Stimulated activated naive CD8-positive, alpha-beta T cell treated with anti-CD3 and anti-CD28 coated beads, Interleukin-15, Interleukin-2, amounts not matched to agents 100 ng/mL and 50 ng/mL, for 24 hours (primary cell): ENCODE data around the gene ATXN1.
A peak's percentile ranks its signal among the peaks of the same experiment; 100 is the strongest.

Source experiments
- H3K27ac Mint-ChIP-seq: one replicate; pipeline ENCODE4 v1.8.0; 2021; ENCODE audit warnings: mild to moderate bottlenecking, mixed read lengths
- H3K27me3 Mint-ChIP-seq: one replicate; pipeline ENCODE4 v1.8.0; 2021; ENCODE audit warnings: mixed read lengths
- H3K36me3 Mint-ChIP-seq: one replicate; pipeline ENCODE4 v1.8.0; 2021; ENCODE audit warnings: low read depth, mixed read lengths
- H3K4me1 Mint-ChIP-seq: one replicate; pipeline ENCODE4 v1.8.0; 2021; ENCODE audit warnings: low read depth, mixed read lengths
- H3K4me3 Mint-ChIP-seq: one replicate; pipeline ENCODE4 v1.8.0; 2021; ENCODE audit warnings: mild to moderate bottlenecking, mixed read lengths
- H3K9me3 Mint-ChIP-seq: one replicate; pipeline ENCODE4 v1.8.0; 2021; ENCODE audit warnings: mixed read lengths

ATXN1 gene

GRCh38 chr6:16669227-16669626 is 92.0 kb downstream of the ATXN1 start:
- Mint-ChIP-seq H3K36me3 (peaks cover 37% of the 10 kb centered on the region), H3K4me1 (peaks cover 80% of the 10 kb centered on the region), H3K27me3 (no peaks in the 10 kb centered on the region), H3K27ac (peak overlapping the region; percentile 96), H3K4me3 (peak overlapping the region; percentile 63), H3K9me3 (peaks cover 4% of the 10 kb centered on the region)

- Mint-ChIP-seq H3K27ac (no peak overlapping the region), H3K27me3 (no peaks in the 10 kb centered on the region), H3K9me3 (peaks cover 4% of the 10 kb centered on the region), H3K4me1 (peaks cover 71% of the 10 kb centered on the region), H3K4me3 (no peak overlapping the region), H3K36me3 (peaks cover 42% of the 10 kb centered on the region)
Observed at GRCh38 chr6:16667509-16667908, 93.8 kb downstream of the ATXN1 start.

GRCh38 chr6:16665992-16666391 is 95.3 kb downstream of the ATXN1 start:
- H3K27me3 Mint-ChIP-seq = no peaks in the 10 kb centered on the region
- H3K9me3 Mint-ChIP-seq = peaks cover 12% of the 10 kb centered on the region
- no peak overlapping the region for H3K4me3 Mint-ChIP-seq
- H3K36me3 Mint-ChIP-seq = peaks cover 52% of the 10 kb centered on the region
- peaks cover 61% of the 10 kb centered on the region for H3K4me1 Mint-ChIP-seq
- no peak overlapping the region for H3K27ac Mint-ChIP-seq

- Mint-ChIP-seq H3K9me3 (peaks cover 12% of the 10 kb centered on the region), H3K36me3 (peaks cover 54% of the 10 kb centered on the region), H3K4me1 (peaks cover 59% of the 10 kb centered on the region), H3K27ac (no peak overlapping the region), H3K4me3 (no peak overlapping the region), H3K27me3 (no peaks in the 10 kb centered on the region)
Observed at GRCh38 chr6:16665182-16665581, 96.1 kb downstream of the ATXN1 start.

- Mint-ChIP-seq H3K27me3 (no peaks in the 10 kb centered on the region), H3K9me3 (peaks cover 12% of the 10 kb centered on the region), H3K27ac (no peak overlapping the region), H3K36me3 (peaks cover 54% of the 10 kb centered on the region), H3K4me1 (peaks cover 59% of the 10 kb centered on the region), H3K4me3 (no peak overlapping the region)
Observed at GRCh38 chr6:16663901-16664300, 97.4 kb downstream of the ATXN1 start.

- Mint-ChIP-seq H3K4me3 (peak overlapping the region; percentile 62), H3K9me3 (peaks cover 8% of the 10 kb centered on the region)
Observed at GRCh38 chr6:16660157-16660497, 101.1 kb downstream of the ATXN1 start.

GRCh38 chr6:16659466-16660156 is 101.6 kb downstream of the ATXN1 start:
- Mint-ChIP-seq H3K4me3 (peak overlapping the region; percentile 62), H3K4me1 (peaks cover 68% of the 10 kb centered on the region), H3K27ac (peak overlapping the region; percentile 89), H3K36me3 (peaks cover 44% of the 10 kb centered on the region), H3K9me3 (peaks cover 8% of the 10 kb centered on the region), H3K27me3 (no peaks in the 10 kb centered on the region)

More at GRCh38 chr6:16660157-16660497, 101.1 kb downstream of the ATXN1 start:
- H3K4me1 Mint-ChIP-seq = peaks cover 66% of the 10 kb centered on the region
- no peaks in the 10 kb centered on the region for H3K27me3 Mint-ChIP-seq
- H3K36me3 Mint-ChIP-seq = peaks cover 43% of the 10 kb centered on the region
- H3K27ac Mint-ChIP-seq = peak overlapping the region; percentile 89

GRCh38 chr6:16658348-16659034 is 102.8 kb downstream of the ATXN1 start:
- H3K27me3 Mint-ChIP-seq = no peaks in the 10 kb centered on the region
- H3K4me3 Mint-ChIP-seq = peak overlapping the region; percentile 62
- peaks cover 66% of the 10 kb centered on the region for H3K4me1 Mint-ChIP-seq
- peaks cover 8% of the 10 kb centered on the region for H3K9me3 Mint-ChIP-seq
- H3K27ac Mint-ChIP-seq = peak overlapping the region; percentile 89
- peaks cover 39% of the 10 kb centered on the region for H3K36me3 Mint-ChIP-seq

- Mint-ChIP-seq H3K27me3 (no peaks in the 10 kb centered on the region), H3K4me3 (peak overlapping the region; percentile 62), H3K4me1 (peaks cover 73% of the 10 kb centered on the region), H3K36me3 (peaks cover 43% of the 10 kb centered on the region), H3K27ac (peak overlapping the region; percentile 89), H3K9me3 (peaks cover 8% of the 10 kb centered on the region)
Observed at GRCh38 chr6:16657768-16658167, 103.5 kb downstream of the ATXN1 start.

- Mint-ChIP-seq H3K9me3 (peaks cover 3% of the 10 kb centered on the region), H3K36me3 (peaks cover 46% of the 10 kb centered on the region), H3K4me3 (no peak overlapping the region), H3K27me3 (no peaks in the 10 kb centered on the region), H3K4me1 (peaks cover 84% of the 10 kb centered on the region), H3K27ac (no peak overlapping the region)
Observed at GRCh38 chr6:16656451-16656850, 104.8 kb downstream of the ATXN1 start.

GRCh38 chr6:16654701-16655100 is 106.6 kb downstream of the ATXN1 start:
- no peaks in the 10 kb centered on the region for H3K27me3 Mint-ChIP-seq
- H3K4me3 Mint-ChIP-seq = no peak overlapping the region
- peak overlapping the region; percentile 72 for H3K27ac Mint-ChIP-seq
- peaks cover 53% of the 10 kb centered on the region for H3K36me3 Mint-ChIP-seq
- H3K4me1 Mint-ChIP-seq = peaks cover 76% of the 10 kb centered on the region
- no peaks in the 10 kb centered on the region for H3K9me3 Mint-ChIP-seq

GRCh38 chr6:16653226-16653625 is 108.0 kb downstream of the ATXN1 start:
- peaks cover 62% of the 10 kb centered on the region for H3K4me1 Mint-ChIP-seq
- no peak overlapping the region for H3K27ac Mint-ChIP-seq
- peaks cover 54% of the 10 kb centered on the region for H3K36me3 Mint-ChIP-seq

GRCh38 chr6:16651871-16652270 is 109.4 kb downstream of the ATXN1 start:
- H3K27ac Mint-ChIP-seq = no peak overlapping the region
- H3K27me3 Mint-ChIP-seq = no peaks in the 10 kb centered on the region
- peaks cover 47% of the 10 kb centered on the region for H3K36me3 Mint-ChIP-seq
- no peaks in the 10 kb centered on the region for H3K9me3 Mint-ChIP-seq
- H3K4me1 Mint-ChIP-seq = peaks cover 49% of the 10 kb centered on the region
- H3K4me3 Mint-ChIP-seq = no peak overlapping the region

More at GRCh38 chr6:16653226-16653625, 108.0 kb downstream of the ATXN1 start:
- no peaks in the 10 kb centered on the region for H3K27me3 Mint-ChIP-seq
- H3K4me3 Mint-ChIP-seq = no peak overlapping the region
- no peaks in the 10 kb centered on the region for H3K9me3 Mint-ChIP-seq

GRCh38 chr6:16649890-16650289 is 111.4 kb downstream of the ATXN1 start:
- Mint-ChIP-seq H3K4me1 (peaks cover 36% of the 10 kb centered on the region), H3K27ac (no peak overlapping the region), H3K4me3 (no peak overlapping the region), H3K9me3 (no peaks in the 10 kb centered on the region), H3K36me3 (peaks cover 37% of the 10 kb centered on the region), H3K27me3 (no peaks in the 10 kb centered on the region)

- Mint-ChIP-seq H3K9me3 (no peaks in the 10 kb centered on the region), H3K27me3 (no peaks in the 10 kb centered on the region), H3K4me1 (peaks cover 30% of the 10 kb centered on the region), H3K4me3 (no peak overlapping the region), H3K36me3 (peaks cover 36% of the 10 kb centered on the region), H3K27ac (no peak overlapping the region)
Observed at GRCh38 chr6:16649241-16649640, 112.0 kb downstream of the ATXN1 start.
